ENCODE data around the gene WBP2.

DNA sequence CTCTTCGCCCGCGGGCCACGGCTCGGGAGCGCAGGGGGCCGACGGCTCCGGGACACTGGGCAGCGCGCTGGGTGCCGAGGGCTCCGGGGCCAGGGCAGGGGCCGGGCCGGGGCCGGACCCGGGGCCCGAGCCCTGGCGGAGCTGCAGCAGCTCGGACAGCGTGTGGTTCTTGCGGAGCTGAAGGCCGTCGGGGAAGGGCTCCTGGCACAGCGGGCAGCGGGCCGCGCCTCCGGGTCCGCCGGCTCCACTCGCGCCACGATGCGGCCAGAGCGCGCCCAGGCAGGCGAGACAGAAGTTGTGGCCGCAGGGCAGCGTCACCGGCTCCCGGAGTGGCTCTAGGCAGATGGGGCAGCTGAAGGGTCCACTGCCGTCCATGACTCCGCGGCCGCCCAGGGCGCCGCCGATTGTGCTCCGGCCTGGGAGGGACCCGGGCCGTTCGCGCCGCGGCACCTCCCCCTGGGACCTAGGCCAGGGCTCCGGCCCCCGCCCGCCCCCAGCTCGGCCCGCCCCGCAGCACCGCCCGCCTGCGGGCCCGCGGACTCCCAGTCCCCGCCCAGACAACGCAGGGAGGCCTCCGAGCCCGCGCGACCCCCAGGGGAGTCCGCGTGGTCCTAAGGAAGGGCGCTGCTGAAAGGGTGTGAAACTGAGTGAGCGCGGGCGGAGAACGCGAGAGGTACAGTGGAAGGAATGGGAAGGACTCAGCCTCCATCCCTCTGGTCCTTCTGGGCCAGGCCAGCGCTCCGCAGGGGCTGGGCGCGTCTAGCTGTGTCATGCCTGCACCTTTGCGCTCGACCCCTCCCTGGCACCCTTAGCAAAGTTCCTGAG is 23.3 kb upstream of the WBP2 start, which contains the start of gene TRIM47:
- TF ChIP-seq CTCF (IDR thresholded peaks at IDR 0.05), result peak in 3 of 7 experiments; percentile 40 to 44 (median 41)
- peak; percentile 68 to 81 (median 72) for TF ChIP-seq POLR2A (IDR thresholded peaks at IDR 0.05)

Data from body of pancreas (tissue), 4 donors.